SIG-M5 treated with dmso at 0.1 percent for 504 hours (cell line): Measurements from ENCODE around the gene RNF133.

Experiments used
- DNase-seq: peaks from one replicate; lab custom pipeline; 2025; ENCODE audit not compliant: unreplicated experiment; lab: John Stamatoyannopoulos, UW

Gene RNF133, protein sequence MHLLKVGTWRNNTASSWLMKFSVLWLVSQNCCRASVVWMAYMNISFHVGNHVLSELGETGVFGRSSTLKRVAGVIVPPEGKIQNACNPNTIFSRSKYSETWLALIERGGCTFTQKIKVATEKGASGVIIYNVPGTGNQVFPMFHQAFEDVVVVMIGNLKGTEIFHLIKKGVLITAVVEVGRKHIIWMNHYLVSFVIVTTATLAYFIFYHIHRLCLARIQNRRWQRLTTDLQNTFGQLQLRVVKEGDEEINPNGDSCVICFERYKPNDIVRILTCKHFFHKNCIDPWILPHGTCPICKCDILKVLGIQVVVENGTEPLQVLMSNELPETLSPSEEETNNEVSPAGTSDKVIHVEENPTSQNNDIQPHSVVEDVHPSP

GRCh38 chr7:122699017-122699416 is at the start of gene RNF133:
TSS of gene RNF133 (minus strand) at chr7:122699117. CDS start at chr7:122698918, 199 bp downstream.
- no peak for DNase-seq

DNA sequence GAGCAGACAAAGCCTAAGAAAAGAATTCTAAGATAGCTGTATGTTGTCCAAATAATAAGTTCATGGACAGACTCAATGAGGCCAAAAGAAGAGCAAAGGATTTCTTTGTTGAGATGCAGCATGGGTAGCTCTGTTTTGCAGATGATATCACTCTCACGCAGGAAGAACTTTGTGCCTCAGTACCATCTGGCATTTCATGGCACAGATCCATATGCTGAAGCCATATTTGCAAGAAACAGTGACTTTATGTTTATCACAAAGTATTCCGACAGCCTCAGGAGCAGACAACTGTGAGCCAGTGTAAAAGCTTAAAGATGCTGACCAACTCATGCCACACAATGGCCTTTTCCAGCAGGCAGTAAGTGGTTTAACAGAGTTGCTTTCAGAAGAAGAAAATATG is 49.3 kb upstream of the RNF133 start:
- no peak for DNase-seq

GRCh38 chr7:122746948-122747347 is 48.0 kb upstream of the RNF133 start:
- no peak for DNase-seq

GRCh38 chr7:122743211-122743610 is 44.3 kb upstream of the RNF133 start:
- DNase-seq = no peak

DNA sequence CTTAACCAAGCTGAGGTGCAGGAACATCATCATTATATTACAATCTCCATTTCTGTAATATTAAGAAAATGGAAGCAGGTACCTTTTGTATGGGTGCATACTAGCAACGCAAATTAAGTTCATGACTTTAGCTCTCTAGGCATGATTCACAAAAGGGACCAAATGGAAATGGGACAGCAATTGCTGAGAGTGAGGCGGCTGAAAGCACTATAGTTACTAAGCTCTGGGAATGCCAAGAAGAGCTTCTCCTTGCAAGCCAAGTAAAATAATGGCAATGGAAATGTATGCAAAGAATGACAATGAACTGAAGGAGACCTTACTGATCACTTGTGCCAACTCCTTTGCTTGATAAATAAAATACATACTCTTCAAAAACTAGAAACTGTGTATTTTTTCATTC is 40.0 kb upstream of the RNF133 start:
- no peak for DNase-seq

- DNase-seq = no peak
These were observed 37.3 kb upstream of the RNF133 start for GRCh38 chr7:122736183-122736582.

DNA sequence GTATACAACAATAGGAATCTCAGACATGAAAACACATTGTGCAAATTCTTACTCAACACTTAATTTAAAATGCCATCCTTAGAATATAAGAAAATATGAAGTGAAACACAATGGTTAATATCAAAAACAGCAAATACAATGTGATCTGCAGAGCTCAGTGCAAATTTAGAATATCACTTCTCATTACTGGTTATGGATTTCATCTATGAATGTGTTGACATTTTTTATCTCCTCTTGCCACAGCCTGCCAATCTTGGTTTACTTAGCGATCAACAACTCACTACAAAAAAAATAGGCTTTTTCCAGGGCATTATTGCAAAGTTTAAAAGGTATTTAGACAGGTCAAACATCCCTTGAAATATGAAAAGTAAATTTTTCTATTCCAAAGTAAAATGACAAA is 28.8 kb upstream of the RNF133 start:
- DNase-seq = no peak

GRCh38 chr7:122727354-122727753 is 28.4 kb upstream of the RNF133 start:
- no peak for DNase-seq

DNA sequence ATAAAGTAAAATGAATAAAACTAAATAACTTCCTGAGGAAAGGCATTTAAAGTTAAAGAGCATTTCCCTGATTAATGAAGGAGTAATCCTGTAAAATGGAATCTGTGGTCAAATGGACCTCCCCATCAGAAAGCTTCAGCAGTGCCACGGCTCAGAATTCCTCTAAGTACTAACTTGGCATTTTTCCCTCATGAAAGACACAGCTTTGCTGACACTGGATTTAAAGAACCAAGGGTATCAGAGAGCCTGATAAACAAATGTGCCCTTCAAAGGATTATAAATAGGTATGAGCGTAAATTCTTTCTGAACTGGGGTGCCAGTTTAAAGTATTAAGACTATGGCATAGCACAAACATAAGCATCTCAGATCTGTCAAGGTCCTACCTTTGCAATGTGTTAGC is 28.0 kb upstream of the RNF133 start:
- no peak for DNase-seq

DNA sequence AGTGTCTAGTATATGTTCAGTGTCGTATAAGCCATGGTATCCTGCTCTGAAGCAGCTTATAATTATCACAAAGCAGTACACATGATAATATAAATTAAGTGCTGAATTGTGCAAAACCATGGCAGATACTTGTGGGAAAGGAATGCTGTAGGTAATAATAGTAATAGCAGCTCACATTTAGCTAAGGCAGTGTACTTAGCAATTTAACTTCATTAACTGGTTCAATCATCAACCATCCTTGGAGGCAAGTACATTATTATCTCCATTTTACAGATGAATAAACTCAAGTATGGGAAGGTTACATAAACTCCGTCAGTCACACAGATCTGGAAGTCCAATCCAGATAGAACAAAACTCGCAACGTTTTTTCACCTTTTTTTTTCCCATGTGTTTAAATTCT is 25.4 kb upstream of the RNF133 start:
- no peak for DNase-seq

DNA sequence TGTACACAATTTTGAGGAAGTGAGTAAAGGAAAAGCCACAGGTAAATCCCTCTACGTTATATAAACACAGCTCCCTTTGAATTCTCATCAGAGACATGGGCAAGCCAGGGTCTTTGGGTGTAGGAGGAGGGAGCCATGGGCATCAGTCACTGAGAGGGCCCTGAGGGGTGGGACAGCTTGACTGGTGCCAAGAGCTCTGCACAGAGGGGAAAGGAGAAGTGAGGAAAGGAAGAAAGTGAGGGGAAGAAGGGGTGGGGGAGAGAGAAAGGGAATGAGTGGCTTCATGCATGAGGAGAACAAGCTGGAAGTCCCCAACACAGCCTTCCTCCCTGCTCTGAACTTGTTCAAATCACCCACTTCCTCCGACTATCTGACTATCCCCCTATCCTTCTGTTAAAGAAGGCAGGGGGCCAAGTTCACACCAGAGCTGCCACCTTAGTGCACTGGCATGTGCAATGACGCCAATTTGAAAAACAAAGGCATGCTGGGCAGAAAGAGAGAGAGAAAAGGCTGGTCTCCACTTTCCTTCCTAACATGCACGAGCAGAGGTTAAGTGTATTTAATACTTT is 20.2 kb upstream of the RNF133 start:
- no peak for DNase-seq

DNA sequence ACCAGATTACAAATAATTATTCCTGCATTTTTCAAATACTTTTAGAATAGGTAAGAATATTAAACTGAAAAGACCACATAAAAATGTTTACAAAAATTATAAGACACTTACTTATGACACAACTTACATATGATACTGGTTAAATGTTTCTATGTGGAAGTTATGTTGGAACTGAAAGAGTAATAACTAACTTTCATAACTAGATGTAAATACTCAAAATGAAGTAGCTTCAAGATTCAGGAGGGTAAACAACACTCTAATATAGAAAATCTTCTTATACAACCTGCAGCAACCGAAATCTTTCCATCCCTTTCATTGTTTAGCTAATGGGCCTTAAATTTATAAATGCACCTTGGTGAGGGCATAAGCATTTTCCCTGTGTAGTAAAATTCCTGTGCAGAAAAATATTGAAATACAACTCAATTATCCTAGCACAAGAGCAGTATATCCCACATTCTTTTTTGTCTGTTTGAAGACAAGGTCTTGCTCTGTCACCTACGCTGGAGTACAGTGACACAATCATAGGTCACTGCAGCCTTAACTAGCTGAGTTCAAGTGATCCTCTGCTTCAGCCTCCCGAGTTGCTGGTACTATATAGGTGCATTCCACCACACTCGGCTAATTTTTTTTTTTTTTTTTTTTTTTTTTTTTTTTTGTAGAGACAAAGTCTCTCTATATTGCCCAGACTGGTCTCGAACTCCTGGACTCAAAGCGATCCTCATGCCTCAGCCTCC is 18.6 kb upstream of the RNF133 start:
- DNase-seq = no peak

- no peak for DNase-seq
These were observed 16.3 kb upstream of the RNF133 start for GRCh38 chr7:122715183-122715582.

GRCh38 chr7:122710916-122711315 is 12.0 kb upstream of the RNF133 start:
- DNase-seq = no peak

GRCh38 chr7:122709930-122710646 is 11.2 kb upstream of the RNF133 start:
- DNase-seq = no peak

DNA sequence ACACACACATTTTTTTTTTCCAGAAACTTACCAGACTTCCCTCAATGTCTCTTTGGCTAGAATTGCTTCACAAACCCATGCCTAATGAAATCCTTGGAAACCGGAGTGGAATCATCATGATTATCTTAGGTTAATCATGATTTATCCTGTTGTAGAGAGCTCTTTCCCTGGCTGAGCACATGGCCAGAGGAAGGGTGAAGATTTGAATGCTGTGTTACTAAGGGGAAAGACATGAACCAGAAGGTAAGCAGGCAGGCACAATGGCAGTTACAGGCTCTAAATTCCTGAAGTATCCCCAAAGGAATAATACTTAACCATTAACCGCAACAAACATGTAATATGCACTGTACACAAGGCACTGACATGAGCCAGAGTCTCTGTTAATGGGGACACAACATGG is 7.9 kb upstream of the RNF133 start:
- DNase-seq = no peak

GRCh38 chr7:122702872-122703510 is 4.1 kb upstream of the RNF133 start, which contains the start of gene RNF148:
TSS of gene RNF148 (minus strand) at chr7:122702922. CDS start at chr7:122702750, 172 bp downstream.
- no peak for DNase-seq

DNA sequence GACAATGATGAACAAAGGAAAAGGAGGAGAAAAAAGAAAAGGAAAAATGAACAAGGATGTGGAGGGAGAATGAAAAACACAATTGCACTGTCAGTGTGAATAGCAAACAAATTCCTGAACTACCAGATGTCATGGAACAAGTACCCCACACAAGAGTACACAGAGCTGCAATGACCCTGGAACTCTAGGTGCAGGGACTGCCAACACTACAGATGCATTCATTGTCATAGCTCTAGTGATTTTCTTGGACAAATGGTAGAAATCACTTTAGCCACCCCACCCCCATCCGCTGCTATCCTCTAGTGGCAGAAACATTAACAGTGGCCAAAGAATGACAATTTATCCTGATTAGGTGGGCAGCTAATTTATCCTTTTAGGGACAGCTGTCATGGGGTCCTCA is 3.1 kb downstream of the RNF133 start:
- DNase-seq = no peak

DNA sequence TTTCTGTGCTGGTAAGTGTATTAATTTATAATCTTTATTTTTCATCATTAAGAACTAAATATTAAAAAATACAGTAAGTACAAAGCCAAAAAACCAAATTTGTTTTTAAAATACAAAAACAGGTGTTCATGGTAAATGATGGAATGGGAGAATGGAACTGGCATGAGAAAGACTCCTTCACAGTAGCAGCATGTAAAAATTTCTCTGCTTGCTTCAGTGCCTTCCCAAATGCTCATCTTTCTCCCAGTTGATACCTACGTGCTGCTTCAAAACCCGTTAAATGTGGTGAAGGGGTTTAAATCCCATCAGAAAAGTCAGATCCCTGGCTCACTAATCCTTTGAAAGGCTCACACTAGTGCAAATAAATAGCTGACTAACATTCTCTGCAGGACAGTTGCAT is 4.2 kb downstream of the RNF133 start:
- no peak for DNase-seq

DNA sequence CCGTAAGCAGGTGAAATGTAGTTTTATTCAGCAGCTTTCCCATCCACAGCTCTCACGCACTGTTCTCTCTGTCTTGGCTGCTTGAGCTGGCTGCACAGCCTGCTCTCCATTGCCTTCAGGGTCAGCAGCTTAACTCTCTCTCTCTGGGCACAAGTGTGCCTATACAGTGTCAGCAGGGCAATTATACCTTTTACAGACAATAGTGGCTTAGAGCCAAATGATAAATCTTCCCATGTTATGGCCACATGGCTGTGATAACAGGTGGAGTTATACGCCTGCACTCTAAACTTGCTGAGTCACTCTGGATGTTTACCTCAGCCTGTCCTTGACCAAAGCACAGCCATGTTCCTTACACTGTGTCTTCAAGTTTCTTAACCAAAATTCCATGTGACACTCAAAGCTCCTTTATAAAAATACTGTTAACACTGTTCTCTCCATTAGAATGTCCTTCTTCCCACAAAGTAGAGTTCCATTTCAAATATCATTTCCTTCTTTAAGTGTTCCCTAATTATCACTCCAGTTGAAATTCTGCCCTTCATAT is 6.1 kb downstream of the RNF133 start:
- no peak for DNase-seq
